Parathyroid adenoma (tissue), 2 donors: ENCODE measurements around the gene RASGEF1C.

Experiments
- H2AFZ ChIP-seq: fragments of 300-600 bp; sonication (generic); one replicate; pipeline ENCODE4 v1.7.0; 2017; ENCODE audit warnings: antibody characterized with exemption, mild to moderate bottlenecking
- H3K27ac ChIP-seq: fragments of 300-600 bp; sonication (generic); one replicate; pipeline ENCODE4 v1.7.0; 2017
- H3K27me3 ChIP-seq: fragments of 300-600 bp; sonication (generic); one replicate; pipeline ENCODE4 v1.7.0; 2017; ENCODE audit warnings: low read length; ENCODE audit not compliant: control insufficient read depth, insufficient read depth
- H3K36me3 ChIP-seq: fragments of 300-600 bp; sonication (generic); one replicate; pipeline ENCODE4 v1.7.0; 2017; ENCODE audit warnings: low read length; ENCODE audit not compliant: control insufficient read depth, insufficient read depth
- H3K4me1 ChIP-seq: fragments of 300-600 bp; sonication (generic); one replicate; pipeline ENCODE4 v1.7.0; 2017; ENCODE audit warnings: control low read depth
- H3K4me2 ChIP-seq: fragments of 300-600 bp; sonication (generic); one replicate; pipeline ENCODE4 v1.7.0; 2017; ENCODE audit warnings: low read length
- H3K4me3 ChIP-seq: fragments of 300-600 bp; sonication (generic); one replicate; pipeline ENCODE4 v1.7.0; 2017; ENCODE audit warnings: low read depth, low read length
- H3K79me2 ChIP-seq: fragments of 300-600 bp; sonication (generic); one replicate; pipeline ENCODE4 v1.7.0; 2017; ENCODE audit warnings: control low read depth
- H3K9ac ChIP-seq: fragments of 300-600 bp; sonication (generic); one replicate; pipeline ENCODE4 v1.7.0; 2017; ENCODE audit warnings: mild to moderate bottlenecking
- H3K9me3 ChIP-seq: fragments of 300-600 bp; sonication (generic); one replicate; pipeline ENCODE4 v1.7.0; 2017; ENCODE audit warnings: low read length; ENCODE audit not compliant: control insufficient read depth
- TF ChIP-seq, protein P1 (sequence below): fragments of 300-600 bp; sonication (generic); IDR thresholded peaks from one replicate; pipeline ENCODE4 v1.7.0; 2017; ENCODE audit warnings: antibody characterized with exemption, mild to moderate bottlenecking
- donor health status: primary hyperparathyroidism.

The RASGEF1C gene

GRCh38 chr5:180142021-180142765 lies 66.8 kb downstream of the RASGEF1C start:
- Histone ChIP-seq H3K27me3 (no peaks in the 10 kb centered on the region), H3K4me2 (no peak overlapping the region), H3K27ac (no peak overlapping the region), H3K79me2 (no peaks in the 10 kb centered on the region), H2AFZ (no peak overlapping the region), H3K9me3 (no peaks in the 10 kb centered on the region), H3K9ac (no peak overlapping the region), H3K4me1 (no peaks in the 10 kb centered on the region), H3K36me3 (no peaks in the 10 kb centered on the region), H3K4me3 (no peak overlapping the region)
- TF ChIP-seq, protein P1, sequence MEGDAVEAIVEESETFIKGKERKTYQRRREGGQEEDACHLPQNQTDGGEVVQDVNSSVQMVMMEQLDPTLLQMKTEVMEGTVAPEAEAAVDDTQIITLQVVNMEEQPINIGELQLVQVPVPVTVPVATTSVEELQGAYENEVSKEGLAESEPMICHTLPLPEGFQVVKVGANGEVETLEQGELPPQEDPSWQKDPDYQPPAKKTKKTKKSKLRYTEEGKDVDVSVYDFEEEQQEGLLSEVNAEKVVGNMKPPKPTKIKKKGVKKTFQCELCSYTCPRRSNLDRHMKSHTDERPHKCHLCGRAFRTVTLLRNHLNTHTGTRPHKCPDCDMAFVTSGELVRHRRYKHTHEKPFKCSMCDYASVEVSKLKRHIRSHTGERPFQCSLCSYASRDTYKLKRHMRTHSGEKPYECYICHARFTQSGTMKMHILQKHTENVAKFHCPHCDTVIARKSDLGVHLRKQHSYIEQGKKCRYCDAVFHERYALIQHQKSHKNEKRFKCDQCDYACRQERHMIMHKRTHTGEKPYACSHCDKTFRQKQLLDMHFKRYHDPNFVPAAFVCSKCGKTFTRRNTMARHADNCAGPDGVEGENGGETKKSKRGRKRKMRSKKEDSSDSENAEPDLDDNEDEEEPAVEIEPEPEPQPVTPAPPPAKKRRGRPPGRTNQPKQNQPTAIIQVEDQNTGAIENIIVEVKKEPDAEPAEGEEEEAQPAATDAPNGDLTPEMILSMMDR, result no peak

DNA sequence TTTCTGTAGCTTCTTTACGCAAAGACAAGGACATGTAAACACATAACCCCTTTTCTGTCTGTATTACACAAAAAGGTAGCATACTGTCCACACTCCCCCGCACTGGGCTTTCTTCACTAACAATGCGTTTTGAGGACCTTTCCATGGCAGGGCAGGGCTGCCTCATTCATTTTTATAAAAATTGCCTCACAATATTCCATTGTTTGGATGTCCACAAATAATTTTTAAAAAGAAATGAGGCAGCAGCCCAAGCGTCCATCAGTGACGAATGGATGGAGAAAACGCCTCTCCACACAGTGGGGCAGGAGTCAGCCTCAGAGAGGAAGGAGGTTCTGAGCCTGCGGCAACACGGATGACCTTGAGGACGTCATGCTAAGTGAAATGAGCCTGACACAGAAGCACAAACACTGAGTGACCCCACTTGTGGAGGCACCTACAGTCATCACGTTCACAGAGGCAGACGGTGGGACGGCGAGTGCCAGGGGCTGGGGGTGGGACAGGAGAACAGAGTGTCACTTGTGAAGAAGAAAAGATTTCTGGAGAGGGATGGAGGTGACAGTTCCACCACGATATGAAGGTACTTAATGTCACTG lies 67.8 kb downstream of the RASGEF1C start:
- H2AFZ ChIP-seq, result no peak overlapping the region
- no peaks in the 10 kb centered on the region for H3K27me3 ChIP-seq
- H3K4me3 ChIP-seq, result no peak overlapping the region
- H3K9ac ChIP-seq, result no peak overlapping the region
- TF ChIP-seq, protein P1, result no peak
- no peak overlapping the region for H3K27ac ChIP-seq
- no peak overlapping the region for H3K4me2 ChIP-seq
- H3K79me2 ChIP-seq, result no peaks in the 10 kb centered on the region
- H3K36me3 ChIP-seq, result no peaks in the 10 kb centered on the region
- no peaks in the 10 kb centered on the region for H3K9me3 ChIP-seq
- H3K4me1 ChIP-seq, result no peaks in the 10 kb centered on the region

DNA sequence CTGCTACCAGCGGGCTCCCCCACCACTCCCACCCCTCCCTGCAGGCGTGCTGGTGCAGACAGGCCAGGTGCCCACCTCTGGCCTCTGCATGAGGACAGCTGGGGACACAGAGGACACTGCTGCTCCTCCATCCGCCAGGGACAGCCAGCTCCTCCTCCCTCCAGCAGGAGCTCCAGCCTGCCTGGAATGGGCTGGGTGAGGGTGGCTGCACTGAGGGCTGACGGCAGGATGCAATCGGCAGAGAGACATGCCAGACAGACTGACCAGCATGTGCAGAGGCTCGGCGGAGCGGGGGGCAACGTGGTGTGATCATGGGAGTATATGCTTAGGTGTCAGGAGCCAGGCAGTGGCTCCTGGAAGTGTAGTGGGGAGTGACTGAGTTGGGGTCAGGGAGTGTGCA lies 68.4 kb downstream of the RASGEF1C start:
- no peaks in the 10 kb centered on the region for H3K27me3 ChIP-seq
- H3K79me2 ChIP-seq, result no peaks in the 10 kb centered on the region
- no peaks in the 10 kb centered on the region for H3K36me3 ChIP-seq
- H3K9ac ChIP-seq, result no peak overlapping the region
- no peak overlapping the region for H3K4me3 ChIP-seq
- no peak overlapping the region for H3K27ac ChIP-seq
- TF ChIP-seq, protein P1, result no peak
- no peak overlapping the region for H2AFZ ChIP-seq
- H3K4me1 ChIP-seq, result no peaks in the 10 kb centered on the region
- H3K9me3 ChIP-seq, result no peaks in the 10 kb centered on the region
- no peak overlapping the region for H3K4me2 ChIP-seq

DNA sequence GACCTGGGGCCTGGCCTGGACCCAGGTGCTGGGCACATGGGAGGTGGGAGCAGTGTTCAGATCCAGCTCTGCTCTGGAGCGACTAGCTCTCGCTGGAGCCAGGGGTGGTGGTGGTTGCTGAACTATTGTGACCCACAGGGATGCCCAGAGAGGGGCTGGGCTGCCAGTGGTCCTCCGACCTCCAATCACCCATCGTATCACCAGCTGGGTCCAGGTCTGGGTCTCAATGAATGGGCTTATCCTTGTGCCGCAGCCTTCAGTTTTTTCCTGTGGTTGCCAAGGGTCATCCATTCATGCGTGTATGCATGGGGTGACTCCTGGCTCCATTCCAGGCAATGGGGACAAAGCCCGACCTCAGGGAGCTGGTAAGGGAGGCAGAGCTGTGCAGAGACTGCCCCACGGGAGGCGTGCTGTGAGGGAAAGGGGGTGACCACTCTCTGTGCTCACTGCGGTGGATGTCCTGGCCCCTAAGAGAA lies 68.9 kb downstream of the RASGEF1C start:
- no peak overlapping the region for H3K4me2 ChIP-seq
- H3K27ac ChIP-seq, result no peak overlapping the region
- H3K79me2 ChIP-seq, result no peaks in the 10 kb centered on the region
- no peaks in the 10 kb centered on the region for H3K36me3 ChIP-seq
- H3K9me3 ChIP-seq, result no peaks in the 10 kb centered on the region
- no peak overlapping the region for H2AFZ ChIP-seq
- H3K4me3 ChIP-seq, result no peak overlapping the region
- H3K27me3 ChIP-seq, result no peaks in the 10 kb centered on the region
- no peaks in the 10 kb centered on the region for H3K4me1 ChIP-seq
- TF ChIP-seq, protein P1, result no peak
- no peak overlapping the region for H3K9ac ChIP-seq

- no peaks in the 10 kb centered on the region for H3K27me3 ChIP-seq
- no peak overlapping the region for H3K27ac ChIP-seq
These were observed 69.3 kb downstream of the RASGEF1C start for GRCh38 chr5:180139731-180140055.

More at GRCh38 chr5:180139731-180140055, 69.3 kb downstream of the RASGEF1C start:
- Histone ChIP-seq H3K79me2 (no peaks in the 10 kb centered on the region), H3K4me3 (no peak overlapping the region), H3K4me1 (no peaks in the 10 kb centered on the region), H3K9ac (no peak overlapping the region), H3K4me2 (no peak overlapping the region), H3K9me3 (no peaks in the 10 kb centered on the region), H3K36me3 (no peaks in the 10 kb centered on the region), H2AFZ (no peak overlapping the region)
- TF ChIP-seq, protein P1, result no peak
